ENCODE data around the gene SSBP2.

GRCh38 chr5:81762401-81762800 lies 11.5 kb upstream of the SSBP2 start:
- TF ChIP-seq CTCF (IDR thresholded peaks at IDR 0.05; ENCODE audit: insufficient read depth, low read length, poor library complexity, severe bottlenecking) (no peak), EZH2phosphoT487 (conservative IDR thresholded peaks at IDR 0.05; ENCODE audit: low read length) (no peak)

Measured in SU-DHL-6 (cell line).